GM21737 (cell line): Measurements from ENCODE around the gene COL4A4.
A peak's percentile ranks its signal among the peaks of the same experiment; 100 is the strongest.

Experiments used
- ATAC-seq: cut with Tn5 transposase; IDR thresholded peaks from one replicate; pipeline ENCODE4 v1.9.1; 2021; ENCODE audit warnings: mild to moderate bottlenecking, moderate library complexity; ENCODE audit not compliant: unreplicated experiment

COL4A4 gene

DNA sequence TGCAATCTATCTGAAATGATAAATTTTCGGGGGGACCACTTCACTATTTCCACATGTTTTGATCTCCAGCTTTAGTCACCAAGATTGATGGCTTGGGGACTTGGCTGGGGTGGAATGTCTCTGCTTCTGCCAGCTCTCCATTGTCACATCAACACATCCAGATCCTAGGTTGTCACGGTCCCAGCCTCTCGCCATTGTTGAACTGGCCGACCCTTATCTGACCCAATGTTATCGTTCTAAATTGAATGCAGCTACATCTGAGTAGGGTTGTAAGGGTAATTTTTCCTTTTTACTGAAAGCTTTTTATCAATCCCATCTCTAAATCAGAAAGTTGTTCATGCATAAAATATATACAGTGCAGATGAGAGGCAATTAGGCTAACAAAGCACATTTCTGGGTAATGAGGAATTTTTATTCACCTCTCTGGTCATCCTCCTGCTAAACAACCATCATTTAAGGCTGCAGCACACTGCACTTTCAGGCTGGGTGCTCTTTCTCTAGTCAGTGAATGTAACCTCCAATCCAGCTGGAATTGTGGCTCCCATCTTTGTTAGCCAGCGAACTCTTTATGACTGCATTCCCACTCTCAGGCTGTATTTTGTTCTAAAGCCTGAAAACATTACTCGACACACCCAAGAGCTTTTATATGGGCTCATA, 128.2 kb downstream of the COL4A4 start:
- ATAC-seq: no peak

DNA sequence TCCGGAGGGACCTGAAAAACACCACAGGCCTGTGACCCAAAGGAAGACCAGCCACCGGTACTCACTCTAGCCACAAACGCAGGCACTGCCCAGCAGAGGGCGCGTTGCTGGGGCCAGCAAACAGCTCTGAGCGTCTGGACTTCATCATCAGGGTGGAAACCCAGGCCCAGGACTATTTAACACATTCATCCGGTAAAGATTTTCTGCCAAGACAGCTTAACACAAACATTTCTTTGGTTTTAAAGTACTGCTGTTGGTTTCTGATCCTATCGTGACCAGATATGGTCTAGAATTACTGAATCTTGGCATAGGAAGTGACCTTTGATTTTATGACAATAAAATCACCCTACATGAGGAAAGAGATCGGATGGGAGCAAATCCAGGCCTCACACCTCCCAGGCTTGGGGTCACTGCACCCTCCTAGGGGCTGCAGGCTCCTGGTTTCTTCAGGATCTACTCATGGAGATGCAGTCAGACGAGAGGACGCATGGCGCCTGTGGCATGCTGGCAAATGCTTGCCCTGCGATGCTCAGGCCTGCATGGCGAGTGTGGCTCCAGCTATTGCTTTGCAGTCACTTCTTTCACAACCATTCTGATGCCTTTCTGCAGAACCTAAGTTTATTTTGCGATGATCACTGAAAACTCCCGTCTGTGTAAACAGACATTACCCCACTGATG, 130.4 kb downstream of the COL4A4 start:
- ATAC-seq: peak; percentile 67

- ATAC-seq: no peak
Measured at GRCh38 chr2:227031379-227031778, 132.6 kb downstream of the COL4A4 start.

DNA sequence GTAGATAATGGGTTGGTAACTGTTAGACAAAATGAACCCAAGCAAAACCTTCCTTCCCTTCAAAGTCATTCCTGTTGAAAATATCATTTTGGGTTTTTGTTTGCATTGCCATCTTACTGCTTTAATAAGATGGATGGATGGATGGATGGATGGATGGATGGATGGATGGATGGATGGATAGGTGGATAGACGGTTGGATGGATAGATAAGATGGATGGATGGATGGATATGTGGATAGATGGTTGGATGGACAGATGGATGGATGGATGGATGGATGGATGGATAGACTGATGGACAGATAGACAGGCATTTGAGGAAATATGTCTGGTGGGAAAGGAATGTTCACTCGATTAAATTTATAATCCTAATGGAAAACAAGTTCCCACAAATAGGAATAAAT, 133.2 kb downstream of the COL4A4 start:
- no peak for ATAC-seq

- ATAC-seq: no peak
Measured at GRCh38 chr2:227029426-227030105, 134.4 kb downstream of the COL4A4 start.

GRCh38 chr2:227025510-227025909, 138.5 kb downstream of the COL4A4 start:
- ATAC-seq: no peak

DNA sequence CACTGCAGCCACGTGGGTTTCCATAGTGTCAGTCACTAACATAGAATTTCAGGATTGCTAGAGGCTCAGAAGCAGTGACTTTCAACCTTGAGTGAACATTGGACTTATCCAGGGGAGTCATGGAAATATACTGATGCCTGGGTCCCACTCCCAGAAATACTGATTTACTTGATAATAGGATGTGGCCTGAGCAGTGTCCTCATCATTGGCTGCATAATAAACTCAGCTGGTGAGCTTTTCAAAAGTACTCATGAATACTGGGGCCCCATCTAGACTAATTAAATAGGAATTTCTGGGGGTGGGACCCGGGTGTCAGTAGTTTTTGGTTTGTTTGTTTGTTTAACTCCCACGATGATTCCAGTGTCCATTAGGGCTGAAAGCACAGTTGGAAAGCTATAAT, 141.4 kb downstream of the COL4A4 start:
- no peak for ATAC-seq

- no peak for ATAC-seq
Measured at GRCh38 chr2:227020416-227020815, 143.6 kb downstream of the COL4A4 start.

- no peak for ATAC-seq
Measured at GRCh38 chr2:227016894-227017293, 147.1 kb downstream of the COL4A4 start.

DNA sequence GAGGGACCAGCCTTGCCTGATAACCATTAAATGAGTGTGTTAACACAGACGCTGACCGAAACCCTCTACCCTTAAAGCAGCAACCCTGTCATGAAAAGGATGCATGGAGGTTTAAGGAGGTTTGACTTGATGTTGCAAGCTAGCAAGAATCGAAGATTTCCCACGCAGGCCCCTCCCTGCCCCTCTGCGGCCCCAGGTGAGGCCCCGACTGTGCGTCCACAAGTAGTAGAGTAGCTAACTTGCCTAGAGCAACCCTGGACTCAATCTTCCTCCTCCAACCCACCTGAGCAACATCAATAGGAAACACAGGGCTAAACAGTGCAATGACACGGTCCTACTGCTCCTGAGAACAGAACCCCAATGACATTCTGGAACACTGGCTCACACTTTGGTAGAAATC, 150.1 kb downstream of the COL4A4 start:
- ATAC-seq: no peak

GRCh38 chr2:227013330-227013729, 150.7 kb downstream of the COL4A4 start:
- ATAC-seq: no peak

- ATAC-seq: no peak
Measured at GRCh38 chr2:227010433-227010832, 153.6 kb downstream of the COL4A4 start.

DNA sequence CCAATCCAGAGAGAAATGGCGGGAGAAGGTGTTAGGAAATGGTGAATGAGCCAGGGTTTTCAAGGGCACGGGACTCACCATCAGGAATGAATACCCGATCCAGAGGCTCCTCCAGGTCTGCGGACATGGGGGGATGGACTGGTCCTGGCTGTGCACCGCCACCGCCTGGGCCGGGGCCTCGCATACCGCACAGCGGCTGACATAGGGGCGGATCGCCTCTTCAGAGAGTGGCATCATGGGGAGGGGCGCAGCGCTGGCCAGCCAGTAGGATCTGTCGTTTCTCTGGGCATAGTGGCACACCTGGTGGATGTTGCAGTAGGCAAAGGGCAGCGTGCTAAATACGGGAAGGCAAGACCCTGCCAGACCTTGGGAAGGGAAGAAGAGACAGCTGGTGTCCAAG, 156.1 kb downstream of the COL4A4 start:
- no peak for ATAC-seq

- no peak for ATAC-seq
Measured at GRCh38 chr2:227007148-227007547, 156.9 kb downstream of the COL4A4 start.

DNA sequence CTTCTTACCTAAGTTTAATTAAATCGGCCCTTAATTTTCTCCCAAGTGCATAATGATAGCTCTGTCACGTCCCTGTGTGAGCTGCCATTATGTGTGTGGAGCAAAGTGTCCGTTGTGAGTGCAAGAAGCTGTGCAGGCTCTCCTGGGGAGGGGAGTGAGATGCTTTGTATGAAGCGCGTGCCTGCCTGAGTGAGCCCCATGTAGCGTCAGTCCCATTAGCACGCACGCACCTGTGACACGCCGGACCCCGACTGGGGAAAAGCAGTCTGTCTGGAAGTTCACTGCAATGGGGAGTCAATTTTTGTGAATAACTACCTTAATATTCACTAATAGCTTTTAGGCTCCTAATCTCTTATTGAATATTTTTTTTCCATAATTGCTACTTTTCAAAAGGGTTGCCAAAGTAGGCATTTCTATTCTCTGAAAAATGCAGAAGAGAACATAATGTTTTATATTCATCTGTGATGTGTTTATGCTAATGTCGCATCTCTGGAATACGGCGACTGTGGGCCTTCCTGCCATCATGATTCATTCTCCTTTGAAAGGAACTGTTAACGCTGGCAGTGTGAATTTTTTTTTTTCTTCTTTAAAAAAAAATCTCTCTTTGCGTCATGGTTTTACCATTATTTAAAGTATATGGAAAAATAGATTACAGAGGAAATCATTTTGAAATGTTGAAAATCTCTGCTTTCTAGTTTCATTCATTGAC, 157.7 kb downstream of the COL4A4 start:
- ATAC-seq: no peak

- no peak for ATAC-seq
Measured at GRCh38 chr2:227004482-227004881, 159.5 kb downstream of the COL4A4 start.

GRCh38 chr2:227000123-227000522, 163.9 kb downstream of the COL4A4 start:
- ATAC-seq: no peak

DNA sequence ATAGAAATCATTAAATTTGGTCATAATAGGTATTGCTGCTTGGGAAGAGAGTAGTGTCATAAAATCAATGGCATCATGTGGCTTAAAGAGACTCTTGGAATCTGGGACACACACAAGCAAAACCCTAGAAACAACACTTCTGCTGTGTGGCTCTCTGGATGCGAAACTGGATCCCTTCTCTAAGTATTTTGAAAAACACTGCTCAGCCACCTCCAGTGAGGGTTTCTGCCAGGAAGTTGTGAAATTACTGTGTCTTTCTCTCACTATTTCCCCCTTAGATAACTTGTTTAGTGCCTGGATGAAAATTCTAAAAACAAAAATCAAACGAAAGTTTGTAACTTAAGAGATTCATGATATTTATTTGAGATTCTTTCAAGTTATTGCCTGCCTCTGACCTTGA, 164.3 kb downstream of the COL4A4 start:
- no peak for ATAC-seq

GRCh38 chr2:226995625-226996041, 168.4 kb downstream of the COL4A4 start:
- ATAC-seq: no peak

- ATAC-seq: no peak
Measured at GRCh38 chr2:226994775-226995174, 169.2 kb downstream of the COL4A4 start.

DNA sequence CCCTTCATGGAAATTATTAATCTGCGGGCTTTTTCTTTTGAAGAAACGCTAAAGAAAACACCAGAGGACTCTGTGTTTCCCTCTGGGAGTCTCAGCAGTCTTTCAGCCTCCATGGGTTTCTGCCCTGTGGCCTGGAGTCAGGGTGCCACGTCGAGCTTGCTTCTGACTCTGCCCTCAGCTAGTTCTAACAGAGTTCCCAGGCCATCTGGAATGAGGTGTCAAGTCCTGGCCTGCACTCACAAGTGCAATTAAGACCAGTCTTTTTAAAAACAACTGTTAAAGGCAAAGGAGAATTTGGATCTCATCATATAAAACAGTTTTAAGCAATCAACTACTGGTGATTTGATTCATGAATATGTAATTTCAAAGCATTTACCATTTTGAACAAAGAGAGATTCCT, 170.8 kb downstream of the COL4A4 start:
- ATAC-seq: no peak

DNA sequence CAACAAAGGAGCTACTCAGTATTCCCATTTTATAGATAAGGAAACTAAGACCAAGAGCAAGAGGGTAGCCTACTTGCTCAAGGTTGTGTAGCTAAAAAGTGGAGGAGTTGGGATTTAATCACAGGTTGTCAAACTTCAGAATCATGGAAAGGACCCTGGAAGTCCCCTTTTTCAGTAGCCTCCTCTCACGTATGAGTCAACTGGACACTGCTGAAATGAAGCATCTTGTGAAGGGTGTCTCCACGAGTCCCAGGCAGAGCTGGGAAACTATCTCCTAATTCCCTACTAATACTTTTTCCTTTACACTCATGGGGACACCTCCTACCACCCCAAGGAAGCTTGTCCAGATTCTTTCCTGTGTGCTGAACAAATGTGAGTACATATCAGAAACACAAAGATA, 172.3 kb downstream of the COL4A4 start:
- no peak for ATAC-seq
